Naive thymus-derived CD4-positive, alpha-beta T cell (primary cell): ENCODE measurements around the gene OR9Q1. TPM values are rescaled to one million over a fixed set of nuclear protein-coding genes. Genes with fewer than 3 reads are reported as not detected.
A peak's percentile ranks its signal among the peaks of the same experiment; 100 is the strongest.

Source experiments
- ATAC-seq: fragments of 150-1000 bp; cut with Tn5 transposase; 2 replicates; pipeline ENCODE4 v1.10.0; 2021; ENCODE audit warnings: mild to moderate bottlenecking, moderate library complexity
- CTCF ChIA-PET: fragments of 350-600 bp; sonication (Branson Sonifier 250); formaldehyde crosslinking; loops from one replicate; lab custom pipeline; 2021; ENCODE audit warnings: antibody characterized with exemption; lab: Charles Lee
- POLR2A ChIA-PET: fragments of 350-600 bp; sonication (Branson Sonifier 250); formaldehyde crosslinking; loops from one replicate; lab custom pipeline; 2021; ENCODE audit warnings: antibody characterized with exemption, inconsistent platforms; lab: Charles Lee
- DNase-seq, 9 donors: peaks; one replicate each; pipeline versions ENCODE4 v3.0.0 to v3.0.0-alpha.2; 2020 to 2022; ENCODE audit warnings: mixed read lengths in 1 of 9
- H3K27ac ChIP-seq: one replicate; pipeline ENCODE4 v1.7.0; 2013; ENCODE audit warnings: mild to moderate bottlenecking, low read depth, low read length, moderate library complexity
- H3K27me3 ChIP-seq, 2 donors: one replicate each; pipeline ENCODE4 v1.7.0; 2013; ENCODE audit warnings: low read length in 2 of 2, mild to moderate bottlenecking in 2 of 2, moderate library complexity in 2 of 2; ENCODE audit not compliant: control insufficient read depth in 2 of 2, insufficient read depth in 2 of 2
- H3K36me3 ChIP-seq, 3 experiments: 1 replicate in 2 of 3; 2 replicates in 1 of 3; pipeline ENCODE4 v1.7.0; 2013; ENCODE audit warnings: low read length in 3 of 3, mild to moderate bottlenecking in 3 of 3, moderate library complexity in 1 of 3; ENCODE audit not compliant: insufficient read depth in 3 of 3, control insufficient read depth in 2 of 3
- H3K4me1 ChIP-seq, 2 donors: one replicate each; pipeline ENCODE4 v1.7.0; 2013; ENCODE audit warnings: low read length in 2 of 2, mild to moderate bottlenecking in 2 of 2, moderate library complexity in 1 of 2; ENCODE audit not compliant: control insufficient read depth in 2 of 2, insufficient read depth in 2 of 2
- H3K4me3 ChIP-seq: 2 replicates; pipeline ENCODE4 v1.7.0; 2013; ENCODE audit warnings: mild to moderate bottlenecking, low read length
- H3K9me3 ChIP-seq, 3 experiments: 1 replicate in 2 of 3; 2 replicates in 1 of 3; pipeline ENCODE4 v1.7.0; 2013; ENCODE audit warnings: low read length in 3 of 3; ENCODE audit not compliant: control insufficient read depth in 2 of 3
- H3K27ac Mint-ChIP-seq, 9 donors: one replicate each; pipeline ENCODE4 v1.8.0; 2020 to 2022; ENCODE audit warnings: mixed read lengths in 9 of 9, mild to moderate bottlenecking in 8 of 9, moderate library complexity in 5 of 9, inconsistent platforms in 2 of 9
- H3K27me3 Mint-ChIP-seq, 5 donors: one replicate each; pipeline ENCODE4 v1.8.0; 2021 to 2022; ENCODE audit warnings: mixed read lengths in 5 of 5, mild to moderate bottlenecking in 1 of 5
- H3K36me3 Mint-ChIP-seq, 5 donors: one replicate each; pipeline ENCODE4 v1.8.0; 2020 to 2022; ENCODE audit warnings: mixed read lengths in 5 of 5, mild to moderate bottlenecking in 3 of 5, inconsistent platforms in 1 of 5
- H3K4me1 Mint-ChIP-seq, 7 donors: one replicate each; pipeline ENCODE4 v1.8.0; 2020 to 2022; ENCODE audit warnings: mixed read lengths in 7 of 7, mild to moderate bottlenecking in 3 of 7, inconsistent platforms in 1 of 7
- H3K4me3 Mint-ChIP-seq, 10 donors: one replicate each; pipeline ENCODE4 v1.8.0; 2020 to 2022; ENCODE audit warnings: mild to moderate bottlenecking in 10 of 10, mixed read lengths in 10 of 10, moderate library complexity in 6 of 10, inconsistent platforms in 2 of 10
- H3K9me3 Mint-ChIP-seq, 11 donors: one replicate each; pipeline ENCODE4 v1.8.0; 2020 to 2022; ENCODE audit warnings: mixed read lengths in 11 of 11, mild to moderate bottlenecking in 4 of 11, inconsistent platforms in 1 of 11, moderate library complexity in 1 of 11
- intact Hi-C, 2 donors: fragments of 100-400 bp; cut with micrococcal nuclease; formaldehyde crosslinking; loops; one replicate each; pipeline ENCODE4 v1.15.1; 2023
- polyA plus RNA-seq, 2 donors: library from polyadenylated mRNA; unstranded; fragments of 300-500 nt; fragmentation: Illumina TruSeq; gene quantifications; one replicate each; pipeline ENCODE4 v1.2.3, GENCODE V29; 2021
- total RNA-seq, 6 experiments: library from RNA in 5 of 6; stranded (reverse) in 5 of 6; gene quantifications; 1 replicate in 5 of 6; 2 replicates in 1 of 6; pipeline ENCODE4 v1.2.3 and lab custom pipeline; 2021 to 2026

The OR9Q1 gene
- total RNA-seq (not detected), polyA plus RNA-seq (not detected), total RNA-seq (lab: John Stamatoyannopoulos, UW) (not detected)

- Histone ChIP-seq H3K4me3 (no peak within 1 kb of the TSS), H3K9me3 (no peaks in the 10 kb centered on the region), H3K36me3 (no peaks in the 10 kb centered on the region), H3K4me1 (no peaks in the 10 kb centered on the region), H3K27me3 (no peaks in the 10 kb centered on the region), H3K27ac (no peak within 1 kb of the TSS)
- Mint-ChIP-seq H3K27me3 (peaks cover 0 to 13% (median 6%) of the 10 kb centered on the region in 5 donors), H3K36me3 (no peaks in the 10 kb centered on the region), H3K9me3 (no peaks in the 10 kb centered on the region), H3K27ac (no peak within 1 kb of the TSS), H3K4me3 (no peak within 1 kb of the TSS), H3K4me1 (no peaks in the 10 kb centered on the region)
- ATAC-seq, result no peak
- CTCF ChIA-PET, result no interaction called here
- POLR2A ChIA-PET, result no interaction called here
- DNase-seq, result no peak
- intact Hi-C loops, result no loop called here
Measured at GRCh38 chr11:58023435-58023931, at the start of gene OR9Q1. Gene OR9Q1, plus strand, starts transcription at chr11:58023881. Its CDS starts 155,564 bp downstream, at chr11:58179445.

GRCh38 chr11:57974132-57974531 lies 49.5 kb upstream of the OR9Q1 start:
- Histone ChIP-seq H3K9me3 (no peaks in the 10 kb centered on the region), H3K27me3 (no peaks in the 10 kb centered on the region), H3K4me1 (no peaks in the 10 kb centered on the region), H3K4me3 (no peak overlapping the region), H3K36me3 (no peaks in the 10 kb centered on the region), H3K27ac (no peak overlapping the region)
- POLR2A ChIA-PET, result no interaction called here
- Mint-ChIP-seq H3K9me3 (peaks cover 0 to 5% (median 0%) of the 10 kb centered on the region in 11 donors), H3K4me3 (no peak overlapping the region), H3K27me3 (peaks cover 3 to 37% (median 22%) of the 10 kb centered on the region in 5 donors), H3K27ac (no peak overlapping the region), H3K4me1 (no peaks in the 10 kb centered on the region), H3K36me3 (no peaks in the 10 kb centered on the region)
- CTCF ChIA-PET, result no interaction called here
- intact Hi-C loops, result no loop called here
- ATAC-seq (no peak), DNase-seq (no peak)

- Histone ChIP-seq H3K27me3 (no peaks in the 10 kb centered on the region), H3K4me1 (no peaks in the 10 kb centered on the region), H3K27ac (no peak overlapping the region), H3K36me3 (no peaks in the 10 kb centered on the region), H3K4me3 (no peak overlapping the region), H3K9me3 (no peaks in the 10 kb centered on the region)
- CTCF ChIA-PET, result no interaction called here
- peak overlapping the region in 1 of 9 donors; percentile 19 for H3K27ac Mint-ChIP-seq
- H3K36me3 Mint-ChIP-seq, result no peaks in the 10 kb centered on the region
- ATAC-seq, result no peak
- H3K9me3 Mint-ChIP-seq, result peaks cover 0 to 5% (median 0%) of the 10 kb centered on the region in 11 donors
- intact Hi-C loops, result no loop called here
- H3K4me3 Mint-ChIP-seq, result no peak overlapping the region
- H3K4me1 Mint-ChIP-seq, result no peaks in the 10 kb centered on the region
- POLR2A ChIA-PET, result no interaction called here
- no peak for DNase-seq
- H3K27me3 Mint-ChIP-seq, result peaks cover 3 to 34% (median 20%) of the 10 kb centered on the region in 5 donors
Measured at GRCh38 chr11:57974848-57975601, 48.7 kb upstream of the OR9Q1 start.

GRCh38 chr11:57977709-57978108 lies 46.0 kb upstream of the OR9Q1 start:
- CTCF ChIA-PET, result no interaction called here
- no peak overlapping the region for H3K27ac ChIP-seq
- Mint-ChIP-seq H3K4me3 (no peak overlapping the region), H3K27me3 (peaks cover 3 to 27% (median 19%) of the 10 kb centered on the region in 5 donors), H3K27ac (no peak overlapping the region), H3K9me3 (no peaks in the 10 kb centered on the region), H3K4me1 (no peaks in the 10 kb centered on the region), H3K36me3 (no peaks in the 10 kb centered on the region)
- POLR2A ChIA-PET, result no interaction called here
- no peak overlapping the region for H3K4me3 ChIP-seq
- ATAC-seq (no peak), DNase-seq (no peak)
- no peaks in the 10 kb centered on the region for H3K27me3 ChIP-seq
- H3K36me3 ChIP-seq, result no peaks in the 10 kb centered on the region
- intact Hi-C loops, result no loop called here
- no peaks in the 10 kb centered on the region for H3K9me3 ChIP-seq
- no peaks in the 10 kb centered on the region for H3K4me1 ChIP-seq

- no peak overlapping the region for H3K27ac Mint-ChIP-seq
- ChIA-PET POLR2A (no interaction called here), CTCF (interaction anchor here (0.7 kb wide), 1 partner anchor 1031 kb away, joined by 3 read pairs; no protein-coding TSS in a partner anchor)
- no peaks in the 10 kb centered on the region for H3K9me3 ChIP-seq
- no peaks in the 10 kb centered on the region for H3K36me3 ChIP-seq
- H3K27me3 ChIP-seq, result no peaks in the 10 kb centered on the region
- no peak overlapping the region for H3K4me3 ChIP-seq
- no peak overlapping the region for H3K4me3 Mint-ChIP-seq
- no peaks in the 10 kb centered on the region for H3K4me1 Mint-ChIP-seq
- no peak for DNase-seq
- peaks cover 0 to 3% (median 0%) of the 10 kb centered on the region in 11 donors for H3K9me3 Mint-ChIP-seq
- no peak for ATAC-seq
- no peak overlapping the region for H3K27ac ChIP-seq
- intact Hi-C loops, result no loop called here
- H3K27me3 Mint-ChIP-seq, result peaks cover 3 to 23% (median 12%) of the 10 kb centered on the region in 5 donors
- H3K4me1 ChIP-seq, result no peaks in the 10 kb centered on the region
- no peaks in the 10 kb centered on the region for H3K36me3 Mint-ChIP-seq
Measured at GRCh38 chr11:57978686-57979531, 44.8 kb upstream of the OR9Q1 start.

- Histone ChIP-seq H3K9me3 (no peaks in the 10 kb centered on the region), H3K4me1 (no peaks in the 10 kb centered on the region), H3K4me3 (no peak overlapping the region), H3K27ac (no peak overlapping the region), H3K27me3 (no peaks in the 10 kb centered on the region), H3K36me3 (no peaks in the 10 kb centered on the region)
- ATAC-seq (no peak), DNase-seq (no peak)
- no peaks in the 10 kb centered on the region for H3K36me3 Mint-ChIP-seq
- peaks cover 0 to 5% (median 0%) of the 10 kb centered on the region in 11 donors for H3K9me3 Mint-ChIP-seq
- ChIA-PET POLR2A (no interaction called here), CTCF (no interaction called here)
- no peak overlapping the region for H3K4me3 Mint-ChIP-seq
- H3K27me3 Mint-ChIP-seq, result peaks cover 3 to 25% (median 12%) of the 10 kb centered on the region in 5 donors
- no peaks in the 10 kb centered on the region for H3K4me1 Mint-ChIP-seq
- H3K27ac Mint-ChIP-seq, result no peak overlapping the region
- intact Hi-C loops, result no loop called here
Measured at GRCh38 chr11:57979532-57980079, 44.1 kb upstream of the OR9Q1 start.
